Activated CD8-positive, alpha-beta memory T cell treated with anti-CD3 and anti-CD28 coated beads for 36 hours (primary cell): ENCODE results near the gene LSM2. TPM values are rescaled to one million over a fixed set of nuclear protein-coding genes. Genes with fewer than 3 reads are reported as not detected.

Experiments
- CTCF ChIA-PET: fragments of 350-600 bp; sonication (Branson Sonifier 250); formaldehyde crosslinking; loops from one replicate; lab custom pipeline; 2021; ENCODE audit warnings: antibody characterized with exemption; lab: Charles Lee
- POLR2A ChIA-PET: fragments of 350-600 bp; sonication (Branson Sonifier 250); formaldehyde crosslinking; loops from one replicate; lab custom pipeline; 2021; ENCODE audit warnings: antibody characterized with exemption; lab: Charles Lee
- total RNA-seq, 2 experiments: library from RNA; stranded (reverse); gene quantifications; one replicate each; pipeline ENCODE4 v1.2.3, GENCODE V29; 2021

The LSM2 gene
- total RNA-seq, 2 experiments from 2014 or later: 154 to 166 TPM

GRCh38 chr6:31792090-31792374 is 14.7 kb downstream of the LSM2 start:
- POLR2A ChIA-PET: interaction anchor here (1.0 kb wide), 1 partner anchor 22 kb away, joined by 3 read pairs; no protein-coding TSS in a partner anchor
- CTCF ChIA-PET: interaction anchor here (1.1 kb wide), 2 partner anchors 11 to 17 kb away, joined by 3 to 4 read pairs; no protein-coding TSS in a partner anchor

- ChIA-PET CTCF (interaction anchor here (0.6 to 2.4 kb wide), 12 partner anchors 10 to 584 kb away, joined by 3 to 8 read pairs (median 3); partner anchors contain the start of genes DDAH2 and VWA7), POLR2A (interaction anchor here (0.6 to 1.0 kb wide), 2 partner anchors 22 to 39 kb away, joined by 3 to 6 read pairs; no protein-coding TSS in a partner anchor)
These were observed 15.3 kb downstream of the LSM2 start for GRCh38 chr6:31791324-31792089.

GRCh38 chr6:31785475-31785874 is 21.3 kb downstream of the LSM2 start:
- POLR2A ChIA-PET: interaction anchor here (0.6 kb wide), 1 partner anchor 112 kb away, joined by 4 read pairs; no protein-coding TSS in a partner anchor
- CTCF ChIA-PET: interaction anchor here (0.6 kb wide), 2 partner anchors 15 to 135 kb away, joined by 3 to 7 read pairs; no protein-coding TSS in a partner anchor

GRCh38 chr6:31784098-31784925 is 22.5 kb downstream of the LSM2 start:
- CTCF ChIA-PET: interaction anchor here (0.6 to 1.0 kb wide), 2 partner anchors 15 to 102 kb away, joined by 3 read pairs; no protein-coding TSS in a partner anchor
- POLR2A ChIA-PET: interaction anchor here (0.7 kb wide), 1 partner anchor 67 kb away, joined by 5 read pairs; no protein-coding TSS in a partner anchor

- POLR2A ChIA-PET: no interaction called here
These were observed 24.5 kb downstream of the LSM2 start for GRCh38 chr6:31782126-31782855.

GRCh38 chr6:31781244-31782125 is 25.3 kb downstream of the LSM2 start:
- CTCF ChIA-PET: interaction anchor here (1.0 kb wide), 3 partner anchors 10 to 79 kb away, joined by 3 to 4 read pairs (median 4); partner anchors contain the start of gene ABHD16A
- POLR2A ChIA-PET: interaction anchor here (0.5 kb wide), 1 partner anchor 48 kb away, joined by 4 read pairs; no protein-coding TSS in a partner anchor

More at GRCh38 chr6:31782126-31782855, 24.5 kb downstream of the LSM2 start:
- CTCF ChIA-PET: interaction anchor here (1.0 kb wide), 1 partner anchor 9 kb away, joined by 4 read pairs; no protein-coding TSS in a partner anchor

- POLR2A ChIA-PET: interaction anchor here (0.5 kb wide), 1 partner anchor 49 kb away, joined by 4 read pairs; no protein-coding TSS in a partner anchor
- CTCF ChIA-PET: interaction anchor here (1.0 kb wide), 3 partner anchors 11 to 78 kb away, joined by 3 to 4 read pairs (median 4); partner anchors contain the start of gene ABHD16A
These were observed 26.1 kb downstream of the LSM2 start for GRCh38 chr6:31780507-31781243.

GRCh38 chr6:31779908-31780307 is 26.9 kb downstream of the LSM2 start:
- ChIA-PET POLR2A (no interaction called here), CTCF (interaction anchor here (1.0 kb wide), 1 partner anchor 77 kb away, joined by 3 read pairs; the partner anchor contains the start of gene ABHD16A)

- ChIA-PET POLR2A (interaction anchor here (0.6 kb wide), 1 partner anchor 10 kb away, joined by 3 read pairs; no protein-coding TSS in a partner anchor), CTCF (no interaction called here)
These were observed 27.5 kb downstream of the LSM2 start for GRCh38 chr6:31778999-31779885.

GRCh38 chr6:31778193-31778592 is 28.6 kb downstream of the LSM2 start:
- POLR2A ChIA-PET: no interaction called here

GRCh38 chr6:31777667-31778050 is 29.1 kb downstream of the LSM2 start:
- ChIA-PET POLR2A (interaction anchor here (0.9 to 1.0 kb wide), 2 partner anchors 12 to 29 kb away, joined by 3 to 4 read pairs; partner anchors contain the start of gene LSM2), CTCF (interaction anchor here (1.2 to 1.6 kb wide), 2 partner anchors 13 to 55 kb away, joined by 3 to 6 read pairs; no protein-coding TSS in a partner anchor)

More at GRCh38 chr6:31778193-31778592, 28.6 kb downstream of the LSM2 start:
- CTCF ChIA-PET: interaction anchor here (1.6 kb wide), 1 partner anchor 13 kb away, joined by 6 read pairs; no protein-coding TSS in a partner anchor

GRCh38 chr6:31776989-31777666 is 29.6 kb downstream of the LSM2 start, which contains the start of gene VWA7:
VWA7 (minus strand) TSS chr6:31777328; CDS start chr6:31776779, 549 bp downstream.
- ChIA-PET CTCF (interaction anchor here (1.2 to 1.6 kb wide), 2 partner anchors 14 to 55 kb away, joined by 3 to 6 read pairs; no protein-coding TSS in a partner anchor), POLR2A (interaction anchor here (0.6 to 1.0 kb wide), 3 partner anchors 13 to 273 kb away, joined by 3 to 5 read pairs (median 4); partner anchors contain the start of gene LSM2)

- POLR2A ChIA-PET: interaction anchor here (0.6 kb wide), 1 partner anchor 273 kb away, joined by 5 read pairs; no protein-coding TSS in a partner anchor
- CTCF ChIA-PET: interaction anchor here (1.2 kb wide), 1 partner anchor 56 kb away, joined by 3 read pairs; no protein-coding TSS in a partner anchor
These were observed 30.2 kb downstream of the LSM2 start for GRCh38 chr6:31776485-31776988.
